CD4-positive, alpha-beta T cell treated with Interferon alpha-2 for 1 hour (primary cell): ENCODE measurements around the gene ENDOD1.
A peak's percentile ranks its signal among the peaks of the same experiment; 100 is the strongest.

Experiments
- DNase-seq, 2 donors: peaks; one replicate each; pipeline ENCODE4 v3.0.0-alpha.2; 2020 to 2022

The ENDOD1 gene

DNA sequence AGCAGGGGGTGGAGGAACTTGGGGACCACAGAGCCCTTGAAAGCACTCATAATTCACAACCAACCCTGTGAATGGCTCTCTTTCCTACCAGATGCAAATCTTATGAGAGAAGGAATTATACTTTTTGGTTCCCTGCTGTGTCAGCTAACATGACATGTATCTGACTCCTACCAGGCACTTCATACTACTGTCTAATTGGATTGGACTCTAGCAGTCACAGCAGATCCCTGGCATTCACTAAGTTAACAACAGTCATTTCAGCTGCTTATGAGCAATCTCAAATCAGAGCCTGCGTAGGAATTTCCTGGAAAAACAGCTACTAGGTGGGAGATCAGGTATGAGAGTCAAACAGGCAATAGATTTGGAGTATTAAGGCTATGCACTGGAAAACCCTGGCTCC, 11.1 kb upstream of the ENDOD1 start:
- DNase-seq: no peak

GRCh38 chr11:95081010-95081409, 8.6 kb upstream of the ENDOD1 start:
- no peak for DNase-seq

- no peak for DNase-seq
Measured at GRCh38 chr11:95081412-95081811, 8.2 kb upstream of the ENDOD1 start.

DNA sequence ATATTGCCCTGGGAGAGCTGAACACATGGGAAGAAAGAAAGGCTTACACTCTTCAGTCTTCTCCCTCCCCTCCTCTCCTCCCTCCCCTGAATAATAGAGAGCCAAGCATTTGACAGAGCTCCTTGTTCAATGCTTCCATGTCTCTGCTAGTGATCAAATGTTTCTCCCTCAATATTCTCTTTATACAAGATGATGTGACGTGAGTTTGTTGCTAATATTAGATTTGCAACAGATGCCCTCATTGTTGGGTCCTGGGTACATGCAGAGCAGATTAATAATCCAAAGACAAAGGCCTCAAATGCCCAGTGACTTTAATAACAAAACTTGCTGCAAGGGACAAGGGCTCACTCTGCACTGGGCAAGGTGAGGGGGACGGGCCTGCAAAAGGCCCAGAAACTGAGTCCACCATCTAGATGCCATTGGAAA, 7.1 kb upstream of the ENDOD1 start:
- DNase-seq: no peak

GRCh38 chr11:95084509-95084908, 5.1 kb upstream of the ENDOD1 start:
- DNase-seq: no peak

- DNase-seq: no peak
Measured at GRCh38 chr11:95085117-95085816, 4.4 kb upstream of the ENDOD1 start.

GRCh38 chr11:95086151-95086550, 3.5 kb upstream of the ENDOD1 start:
- no peak for DNase-seq

GRCh38 chr11:95086836-95087570, 2.6 kb upstream of the ENDOD1 start:
- DNase-seq: no peak

- DNase-seq: peak; percentile 28 to 61
Measured at GRCh38 chr11:95088946-95089619, 563 bp upstream of the ENDOD1 start.

- DNase-seq: no peak
Measured at GRCh38 chr11:95091663-95092180, 2.1 kb downstream of the ENDOD1 start.

GRCh38 chr11:95092549-95093324, 3.1 kb downstream of the ENDOD1 start:
- DNase-seq: peak in 1 of 2 donors; percentile 46

DNA sequence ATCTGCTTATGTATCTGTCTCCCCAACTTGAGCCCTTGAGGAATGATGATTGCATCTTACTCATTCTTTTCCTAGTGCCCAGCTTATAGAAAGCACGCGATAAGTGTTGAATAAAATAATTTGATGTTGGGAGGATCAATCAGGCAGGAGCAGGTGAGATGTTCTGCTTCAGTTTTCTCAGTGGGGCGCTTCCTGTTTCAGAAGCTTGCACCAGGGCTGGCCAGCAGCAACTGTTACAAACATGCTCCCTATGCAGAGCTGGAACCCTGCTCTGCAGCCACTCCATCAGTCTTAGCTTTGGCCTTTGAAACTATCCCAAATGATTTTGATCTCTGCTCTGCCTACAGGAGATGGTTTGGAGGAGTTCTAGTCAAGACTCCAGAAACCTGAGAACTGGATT, 3.9 kb downstream of the ENDOD1 start:
- DNase-seq: no peak

DNA sequence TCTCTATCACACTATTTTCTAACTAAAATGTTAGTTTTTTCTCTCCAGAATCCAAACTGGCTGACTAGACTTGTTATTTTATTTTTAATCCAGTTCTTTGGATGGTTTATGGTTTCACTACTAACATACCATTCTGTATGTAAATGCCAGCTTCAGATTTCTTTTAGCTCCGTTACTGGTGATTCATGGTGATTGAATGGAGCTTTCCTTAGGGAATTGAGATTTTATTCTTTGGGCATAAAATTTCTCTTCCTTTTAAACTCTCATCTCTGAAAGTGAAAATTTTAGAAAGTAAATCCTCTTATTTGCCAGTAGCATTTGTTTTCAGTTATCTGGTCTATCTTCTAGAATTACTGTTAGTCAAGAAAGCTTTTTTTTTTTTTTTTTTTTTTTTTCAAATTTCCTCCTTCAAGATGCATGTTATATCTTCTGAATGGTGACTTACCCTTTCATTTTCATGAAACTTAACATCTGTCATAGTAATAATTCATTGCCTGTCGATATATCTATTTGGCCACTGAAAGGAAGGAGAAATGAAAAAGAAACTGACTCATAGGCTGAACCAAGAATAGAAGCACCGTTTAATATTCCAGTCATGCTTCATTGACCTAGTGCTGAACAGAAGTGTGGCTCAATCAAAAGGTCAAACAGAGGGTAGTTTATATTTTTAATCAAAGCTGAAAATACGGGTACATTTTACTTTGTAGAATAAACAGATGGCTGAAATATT, 6.4 kb downstream of the ENDOD1 start:
- DNase-seq: peak in 1 of 2 donors; percentile 41

DNA sequence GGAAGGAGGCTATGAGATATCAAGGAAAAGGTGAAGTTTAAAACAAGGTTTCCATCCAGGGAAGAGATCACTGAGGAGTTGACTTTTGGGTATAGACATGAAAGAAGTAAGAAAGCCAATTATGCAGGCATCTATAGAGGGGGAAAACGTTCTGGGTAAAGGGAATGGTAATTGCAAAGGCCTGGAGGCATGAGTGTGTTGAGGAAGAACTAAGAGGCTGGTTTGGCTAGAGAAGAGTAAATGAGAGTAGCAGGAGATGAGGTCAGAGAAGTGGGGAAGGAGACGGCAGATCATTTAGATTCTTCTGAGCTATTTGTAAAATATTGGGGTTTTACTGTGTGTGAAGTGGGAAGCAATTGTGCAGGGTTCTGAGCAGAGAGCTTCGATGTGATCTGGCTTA, 7.6 kb downstream of the ENDOD1 start:
- no peak for DNase-seq

GRCh38 chr11:95098826-95099225, 9.2 kb downstream of the ENDOD1 start:
- DNase-seq: no peak

DNA sequence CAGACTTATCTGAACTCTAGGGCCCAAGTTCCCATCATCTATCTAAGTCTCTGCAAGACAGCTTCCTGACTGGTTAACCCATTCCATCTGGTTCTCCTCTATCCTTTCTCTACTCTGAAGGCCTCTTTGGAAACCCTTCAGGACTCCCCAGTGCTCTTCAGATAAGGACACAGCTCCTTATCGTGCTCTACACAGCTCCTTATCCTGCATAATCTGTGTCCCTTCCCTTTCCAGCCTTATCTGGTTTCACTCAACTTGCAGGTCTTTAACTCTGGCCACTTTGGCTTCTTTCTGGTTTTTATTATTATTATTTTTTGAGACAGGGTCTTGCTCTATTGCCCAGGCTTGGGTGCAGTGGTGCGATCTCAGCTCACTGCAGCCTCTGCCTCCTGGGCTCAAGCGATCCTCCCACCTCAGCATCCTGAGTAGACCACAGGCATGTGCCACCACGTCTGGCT, 10.6 kb downstream of the ENDOD1 start:
- no peak for DNase-seq

GRCh38 chr11:95100856-95101507, 11.3 kb downstream of the ENDOD1 start:
- DNase-seq: no peak

DNA sequence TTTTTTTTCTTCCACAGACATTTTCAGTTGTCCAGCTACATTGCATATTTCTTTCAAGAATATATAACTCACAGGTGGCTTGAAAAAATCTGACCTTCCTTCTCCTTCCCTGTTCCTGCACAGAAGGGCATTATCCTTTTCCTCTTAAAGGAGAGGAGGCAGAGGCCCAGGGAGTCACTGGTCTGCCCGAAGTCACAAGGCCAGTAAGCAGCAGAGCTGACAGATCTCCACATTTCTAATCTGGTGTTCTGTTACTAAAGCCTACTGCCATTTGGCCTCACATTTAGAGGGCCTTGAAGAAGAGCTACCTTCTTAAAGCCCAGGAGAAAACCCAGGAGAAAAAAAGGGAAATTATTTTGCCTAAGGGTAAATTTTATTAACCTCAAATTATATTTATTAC, 12.3 kb downstream of the ENDOD1 start:
- DNase-seq: no peak

DNA sequence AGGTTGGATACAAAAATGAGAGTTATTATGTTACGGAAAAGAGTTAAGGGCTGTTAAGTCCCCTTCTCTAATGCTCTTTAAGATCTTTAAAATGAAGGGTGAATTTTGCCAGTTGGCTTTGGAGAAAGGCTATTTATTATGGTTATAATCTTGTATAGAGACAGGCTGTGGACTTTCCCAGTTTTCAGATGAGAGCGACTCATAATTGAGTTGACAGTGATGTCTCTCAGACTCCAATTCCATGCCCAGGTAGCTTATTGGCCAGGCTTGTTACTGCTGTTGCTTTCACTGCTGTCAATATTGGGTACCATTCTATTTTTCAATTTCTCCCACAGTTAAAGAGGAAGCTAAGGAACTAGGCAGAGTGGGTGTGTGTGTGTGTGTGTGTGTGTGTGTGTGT, 13.1 kb downstream of the ENDOD1 start:
- DNase-seq: no peak

- DNase-seq: no peak
Measured at GRCh38 chr11:95103701-95104100, 14.1 kb downstream of the ENDOD1 start.

- no peak for DNase-seq
Measured at GRCh38 chr11:95104121-95104830, 14.6 kb downstream of the ENDOD1 start.
